ES-I3 (cell line): ENCODE results near the gene FSIP1.

Source experiments
- H3K36me3 ChIP-seq: 2 replicates; pipeline ENCODE4 v1.6.1; 2013; ENCODE audit warnings: mild to moderate bottlenecking, low read length, control low read depth, moderate library complexity; ENCODE audit not compliant: insufficient read depth
- H3K4me1 ChIP-seq: 2 replicates; pipeline ENCODE4 v1.6.1; 2013; ENCODE audit warnings: mild to moderate bottlenecking, control low read depth, low read length; ENCODE audit not compliant: insufficient read depth
- H3K9ac ChIP-seq: 2 replicates; pipeline ENCODE4 v1.6.1; 2013; ENCODE audit warnings: low read depth, mild to moderate bottlenecking, low read length, moderate library complexity
- H3K9me3 ChIP-seq: 2 replicates; pipeline ENCODE4 v1.6.1; 2013; ENCODE audit warnings: mild to moderate bottlenecking, low read length, moderate library complexity; ENCODE audit not compliant: control insufficient read depth, insufficient read depth

Gene FSIP1

GRCh38 chr15:39761006-39761405 is 21.6 kb downstream of the FSIP1 start:
- Histone ChIP-seq H3K4me1 (no peaks in the 10 kb centered on the region), H3K36me3 (no peaks in the 10 kb centered on the region), H3K9ac (no peak overlapping the region), H3K9me3 (peaks cover 3% of the 10 kb centered on the region; the same call in 1 of the 2 replicates)

GRCh38 chr15:39756806-39757522 is 25.7 kb downstream of the FSIP1 start:
- Histone ChIP-seq H3K9me3 (no peaks in the 10 kb centered on the region), H3K4me1 (no peaks in the 10 kb centered on the region), H3K9ac (no peak overlapping the region), H3K36me3 (no peaks in the 10 kb centered on the region)

- Histone ChIP-seq H3K9me3 (no peaks in the 10 kb centered on the region), H3K9ac (no peak overlapping the region), H3K36me3 (no peaks in the 10 kb centered on the region), H3K4me1 (no peaks in the 10 kb centered on the region)
Measured at GRCh38 chr15:39752991-39753390, 29.6 kb downstream of the FSIP1 start.

GRCh38 chr15:39752246-39752645 is 30.4 kb downstream of the FSIP1 start:
- Histone ChIP-seq H3K4me1 (no peaks in the 10 kb centered on the region), H3K9ac (no peak overlapping the region), H3K36me3 (no peaks in the 10 kb centered on the region), H3K9me3 (no peaks in the 10 kb centered on the region)

- H3K36me3 ChIP-seq: no peaks in the 10 kb centered on the region
- H3K9ac ChIP-seq: no peak overlapping the region
- no peaks in the 10 kb centered on the region for H3K4me1 ChIP-seq
- H3K9me3 ChIP-seq: no peaks in the 10 kb centered on the region
Measured at GRCh38 chr15:39748276-39748675, 34.4 kb downstream of the FSIP1 start.

- H3K9ac ChIP-seq: no peak overlapping the region
- H3K4me1 ChIP-seq: no peaks in the 10 kb centered on the region
- H3K9me3 ChIP-seq: no peaks in the 10 kb centered on the region
- no peaks in the 10 kb centered on the region for H3K36me3 ChIP-seq
Measured at GRCh38 chr15:39747326-39747725, 35.3 kb downstream of the FSIP1 start.

GRCh38 chr15:39746714-39747276 is 35.8 kb downstream of the FSIP1 start:
- no peaks in the 10 kb centered on the region for H3K36me3 ChIP-seq
- H3K4me1 ChIP-seq: no peaks in the 10 kb centered on the region
- H3K9me3 ChIP-seq: no peaks in the 10 kb centered on the region
- H3K9ac ChIP-seq: no peak overlapping the region

GRCh38 chr15:39746176-39746575 is 36.5 kb downstream of the FSIP1 start:
- no peak overlapping the region for H3K9ac ChIP-seq
- H3K36me3 ChIP-seq: no peaks in the 10 kb centered on the region
- no peaks in the 10 kb centered on the region for H3K9me3 ChIP-seq
- H3K4me1 ChIP-seq: no peaks in the 10 kb centered on the region

- Histone ChIP-seq H3K36me3 (no peaks in the 10 kb centered on the region), H3K4me1 (no peaks in the 10 kb centered on the region), H3K9me3 (no peaks in the 10 kb centered on the region), H3K9ac (no peak overlapping the region)
Measured at GRCh38 chr15:39745415-39745814, 37.2 kb downstream of the FSIP1 start.

GRCh38 chr15:39744334-39745103 is 38.1 kb downstream of the FSIP1 start:
- no peaks in the 10 kb centered on the region for H3K9me3 ChIP-seq
- no peaks in the 10 kb centered on the region for H3K36me3 ChIP-seq
- H3K9ac ChIP-seq: no peak overlapping the region
- H3K4me1 ChIP-seq: no peaks in the 10 kb centered on the region

GRCh38 chr15:39743611-39744010 is 39.0 kb downstream of the FSIP1 start:
- no peak overlapping the region for H3K9ac ChIP-seq
- no peaks in the 10 kb centered on the region for H3K36me3 ChIP-seq
- no peaks in the 10 kb centered on the region for H3K4me1 ChIP-seq
- no peaks in the 10 kb centered on the region for H3K9me3 ChIP-seq

GRCh38 chr15:39741258-39741657 is 41.4 kb downstream of the FSIP1 start:
- H3K36me3 ChIP-seq: no peaks in the 10 kb centered on the region
- H3K4me1 ChIP-seq: no peaks in the 10 kb centered on the region
- H3K9ac ChIP-seq: no peak overlapping the region
- no peaks in the 10 kb centered on the region for H3K9me3 ChIP-seq

GRCh38 chr15:39738998-39739397 is 43.6 kb downstream of the FSIP1 start:
- Histone ChIP-seq H3K9me3 (no peaks in the 10 kb centered on the region), H3K4me1 (no peaks in the 10 kb centered on the region), H3K9ac (no peak overlapping the region), H3K36me3 (no peaks in the 10 kb centered on the region)

GRCh38 chr15:39737196-39737550 is 45.5 kb downstream of the FSIP1 start:
- Histone ChIP-seq H3K9me3 (no peaks in the 10 kb centered on the region), H3K9ac (no peak overlapping the region), H3K36me3 (no peaks in the 10 kb centered on the region), H3K4me1 (no peaks in the 10 kb centered on the region)
